ENCODE results near the gene DSTYK. TPM values are rescaled to one million over a fixed set of nuclear protein-coding genes. Genes with fewer than 3 reads are reported as not detected.

DSTYK gene
- total RNA-seq, 2 donors from 2014 or later = 9.8 to 11.0 TPM

DNA sequence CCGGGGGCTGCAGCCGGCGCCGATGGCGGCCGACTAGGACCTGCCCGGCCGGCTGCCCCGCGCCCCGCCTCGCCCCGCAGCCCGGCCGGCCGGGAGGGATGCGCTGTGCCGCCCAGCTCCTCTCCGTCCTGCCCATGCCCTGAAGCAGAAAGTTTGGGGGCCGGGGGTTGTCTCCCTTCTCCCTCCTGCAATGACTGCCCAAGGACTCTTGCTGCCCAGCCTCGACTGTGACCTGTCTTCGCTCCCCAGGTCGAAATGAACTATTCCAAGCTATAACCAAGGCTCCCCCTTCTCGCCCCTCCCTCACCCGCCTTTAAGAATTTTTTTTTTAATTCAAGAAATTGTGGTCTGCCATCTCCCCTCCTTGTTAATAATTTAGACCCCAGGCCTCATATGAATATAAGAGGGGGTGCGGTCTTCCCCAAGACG lies 16.6 kb upstream of the DSTYK start:
- Mint-ChIP-seq H3K4me1 (peaks cover 13% of the 10 kb centered on the region), H3K9me3 (no peaks in the 10 kb centered on the region), H3K36me3 (ENCODE audit: low read depth) (no peaks in the 10 kb centered on the region), H3K27me3 (ENCODE audit: insufficient read depth) (peaks cover 22% of the 10 kb centered on the region), H3K4me3 (peak overlapping the region; percentile 73), H3K27ac (no peak overlapping the region)
- TF ChIP-seq, protein P1, sequence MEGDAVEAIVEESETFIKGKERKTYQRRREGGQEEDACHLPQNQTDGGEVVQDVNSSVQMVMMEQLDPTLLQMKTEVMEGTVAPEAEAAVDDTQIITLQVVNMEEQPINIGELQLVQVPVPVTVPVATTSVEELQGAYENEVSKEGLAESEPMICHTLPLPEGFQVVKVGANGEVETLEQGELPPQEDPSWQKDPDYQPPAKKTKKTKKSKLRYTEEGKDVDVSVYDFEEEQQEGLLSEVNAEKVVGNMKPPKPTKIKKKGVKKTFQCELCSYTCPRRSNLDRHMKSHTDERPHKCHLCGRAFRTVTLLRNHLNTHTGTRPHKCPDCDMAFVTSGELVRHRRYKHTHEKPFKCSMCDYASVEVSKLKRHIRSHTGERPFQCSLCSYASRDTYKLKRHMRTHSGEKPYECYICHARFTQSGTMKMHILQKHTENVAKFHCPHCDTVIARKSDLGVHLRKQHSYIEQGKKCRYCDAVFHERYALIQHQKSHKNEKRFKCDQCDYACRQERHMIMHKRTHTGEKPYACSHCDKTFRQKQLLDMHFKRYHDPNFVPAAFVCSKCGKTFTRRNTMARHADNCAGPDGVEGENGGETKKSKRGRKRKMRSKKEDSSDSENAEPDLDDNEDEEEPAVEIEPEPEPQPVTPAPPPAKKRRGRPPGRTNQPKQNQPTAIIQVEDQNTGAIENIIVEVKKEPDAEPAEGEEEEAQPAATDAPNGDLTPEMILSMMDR (conservative IDR thresholded peaks at IDR 0.05) = no peak
- 0% methylated on average over 2 to 27 of the region's 27 CpGs for WGBS, 2 experiments (ENCODE audit: insufficient coverage in 1 of 2, insufficient read length in 1 of 2)
- Histone ChIP-seq H3K27ac (ENCODE audit: low read depth, low read length) (no peak overlapping the region), H3K4me1 (ENCODE audit: control insufficient read depth, insufficient read depth, low read length) (peaks cover 3% of the 10 kb centered on the region), H3K9ac (ENCODE audit: extremely low read depth, low read length, poor library complexity, severe bottlenecking) (no peak overlapping the region), H3K27me3 (ENCODE audit: control insufficient read depth, insufficient read depth, low read length, poor library complexity, severe bottlenecking) (peaks cover 36% of the 10 kb centered on the region), H3K36me3 (ENCODE audit: control insufficient read depth, insufficient read depth, low read length) (no peaks in the 10 kb centered on the region), H3K9me3 (ENCODE audit: control insufficient read depth, low read length) (no peaks in the 10 kb centered on the region), H3K4me3 (ENCODE audit: low read length) (peak overlapping the region; percentile 81)
- no peak for DNase-seq

DNA sequence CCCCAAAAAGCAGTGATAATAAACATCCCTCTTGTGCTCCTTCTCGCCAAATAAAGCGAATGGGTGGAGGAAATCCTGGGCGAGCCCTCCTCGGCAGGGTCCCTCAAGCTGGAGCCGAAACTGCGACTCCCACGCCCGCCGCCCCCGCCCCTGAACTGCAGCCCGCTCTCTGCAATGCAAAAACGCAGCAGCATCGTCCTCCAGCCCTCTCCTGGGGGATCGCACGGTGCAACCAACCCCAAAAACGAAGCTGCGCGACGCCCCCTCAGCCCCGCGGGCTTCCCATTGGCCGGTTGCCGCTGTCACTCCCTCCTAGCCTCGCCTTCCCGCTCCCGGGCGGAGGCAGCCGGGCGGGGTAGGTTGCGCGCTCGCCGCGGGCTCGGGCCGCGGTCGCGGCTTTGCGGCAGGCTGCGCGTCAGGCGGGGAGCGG lies 16.1 kb upstream of the DSTYK start, which contains the start of gene TMCC2:
TSS of gene TMCC2 (plus strand) at position 363 of the 430 bp plus-strand sequence. CDS start 619 bp downstream, outside the sequence.
- Mint-ChIP-seq H3K36me3 (ENCODE audit: low read depth) (no peaks in the 10 kb centered on the region), H3K4me1 (peaks cover 13% of the 10 kb centered on the region), H3K4me3 (peak within 1 kb of the TSS; percentile 73), H3K27ac (peak within 1 kb of the TSS; percentile 58), H3K9me3 (no peaks in the 10 kb centered on the region), H3K27me3 (ENCODE audit: insufficient read depth) (peaks cover 22% of the 10 kb centered on the region)
- H3K27me3 ChIP-seq (ENCODE audit: control insufficient read depth, insufficient read depth, low read length, poor library complexity, severe bottlenecking) = peaks cover 36% of the 10 kb centered on the region
- no peaks in the 10 kb centered on the region for H3K9me3 ChIP-seq (ENCODE audit: control insufficient read depth, low read length)
- TF ChIP-seq, protein P1 (conservative IDR thresholded peaks at IDR 0.05) = no peak
- H3K36me3 ChIP-seq (ENCODE audit: control insufficient read depth, insufficient read depth, low read length) = no peaks in the 10 kb centered on the region
- peaks cover 3% of the 10 kb centered on the region for H3K4me1 ChIP-seq (ENCODE audit: control insufficient read depth, insufficient read depth, low read length)
- no peak within 1 kb of the TSS for H3K27ac ChIP-seq (ENCODE audit: low read depth, low read length)
- DNase-seq = peak; percentile 98
- peak within 1 kb of the TSS; percentile 82 for H3K4me3 ChIP-seq (ENCODE audit: low read length)
- WGBS, 2 experiments (ENCODE audit: insufficient coverage in 1 of 2, insufficient read length in 1 of 2) = 0% methylated on average over 14 to 44 of the region's 44 CpGs
- H3K9ac ChIP-seq (ENCODE audit: extremely low read depth, low read length, poor library complexity, severe bottlenecking) = no peak within 1 kb of the TSS

DNA sequence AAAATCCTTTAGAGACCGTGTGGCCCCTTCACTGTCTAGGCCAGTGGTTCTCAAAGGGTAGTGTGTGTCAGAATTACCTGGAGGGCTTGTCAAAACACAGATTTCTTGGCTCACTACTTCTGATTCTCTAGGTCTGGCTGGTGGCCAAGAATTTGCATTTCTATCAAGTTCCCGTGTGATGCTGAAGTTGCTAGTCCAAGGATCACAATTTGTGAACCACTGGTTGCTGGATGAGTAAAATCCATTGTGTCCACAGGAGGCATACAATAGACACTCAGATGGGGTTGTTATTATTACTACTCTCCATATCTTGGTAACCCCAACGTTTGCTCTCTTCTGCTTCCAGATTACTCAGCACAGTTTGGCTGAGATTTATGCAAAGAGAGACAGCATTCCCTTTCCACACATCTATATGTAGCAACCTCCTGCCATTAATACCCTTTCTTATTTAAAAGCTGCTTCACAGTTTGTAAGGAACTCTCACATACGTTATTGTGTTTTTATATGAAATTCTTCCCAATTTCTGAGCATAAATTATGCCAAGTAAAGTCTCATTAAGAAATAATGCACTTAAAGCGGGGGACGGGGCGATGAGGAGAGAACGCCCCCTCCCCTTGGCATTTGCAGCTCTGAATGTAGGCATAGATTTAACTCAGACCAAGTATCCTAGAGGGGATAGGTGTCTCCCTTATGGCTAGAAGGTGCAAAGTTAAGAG lies 15.5 kb upstream of the DSTYK start:
- no peak overlapping the region for H3K9ac ChIP-seq (ENCODE audit: extremely low read depth, low read length, poor library complexity, severe bottlenecking)
- no peaks in the 10 kb centered on the region for H3K9me3 ChIP-seq (ENCODE audit: control insufficient read depth, low read length)
- Mint-ChIP-seq H3K27me3 (ENCODE audit: insufficient read depth) (peaks cover 22% of the 10 kb centered on the region), H3K36me3 (ENCODE audit: low read depth) (no peaks in the 10 kb centered on the region), H3K9me3 (no peaks in the 10 kb centered on the region), H3K27ac (peak overlapping the region; percentile 21), H3K4me3 (peak overlapping the region; percentile 73), H3K4me1 (peaks cover 13% of the 10 kb centered on the region)
- H3K27ac ChIP-seq (ENCODE audit: low read depth, low read length) = no peak overlapping the region
- peak overlapping the region; percentile 82 for H3K4me3 ChIP-seq (ENCODE audit: low read length)
- TF ChIP-seq, protein P1 (conservative IDR thresholded peaks at IDR 0.05) = no peak
- DNase-seq = no peak
- H3K4me1 ChIP-seq (ENCODE audit: control insufficient read depth, insufficient read depth, low read length) = peaks cover 3% of the 10 kb centered on the region
- peaks cover 36% of the 10 kb centered on the region for H3K27me3 ChIP-seq (ENCODE audit: control insufficient read depth, insufficient read depth, low read length, poor library complexity, severe bottlenecking)
- 19 to 21% methylated on average over 7 to 8 of the region's 8 CpGs for WGBS, 2 experiments (ENCODE audit: insufficient coverage in 1 of 2, insufficient read length in 1 of 2)
- H3K36me3 ChIP-seq (ENCODE audit: control insufficient read depth, insufficient read depth, low read length) = no peaks in the 10 kb centered on the region

All from endodermal cell (in vitro differentiated cells).